Parathyroid adenoma (tissue), 2 donors: ENCODE data around the gene SPTBN1.

Experiments
- H2AFZ ChIP-seq: fragments of 300-600 bp; sonication (generic); one replicate; pipeline ENCODE4 v1.7.0; 2017; ENCODE audit warnings: antibody characterized with exemption, mild to moderate bottlenecking
- H3K27ac ChIP-seq: fragments of 300-600 bp; sonication (generic); one replicate; pipeline ENCODE4 v1.7.0; 2017
- H3K27me3 ChIP-seq: fragments of 300-600 bp; sonication (generic); one replicate; pipeline ENCODE4 v1.7.0; 2017; ENCODE audit warnings: low read length; ENCODE audit not compliant: control insufficient read depth, insufficient read depth
- H3K36me3 ChIP-seq: fragments of 300-600 bp; sonication (generic); one replicate; pipeline ENCODE4 v1.7.0; 2017; ENCODE audit warnings: low read length; ENCODE audit not compliant: control insufficient read depth, insufficient read depth
- H3K4me1 ChIP-seq: fragments of 300-600 bp; sonication (generic); one replicate; pipeline ENCODE4 v1.7.0; 2017; ENCODE audit warnings: control low read depth
- H3K4me2 ChIP-seq: fragments of 300-600 bp; sonication (generic); one replicate; pipeline ENCODE4 v1.7.0; 2017; ENCODE audit warnings: low read length
- H3K4me3 ChIP-seq: fragments of 300-600 bp; sonication (generic); one replicate; pipeline ENCODE4 v1.7.0; 2017; ENCODE audit warnings: low read depth, low read length
- H3K79me2 ChIP-seq: fragments of 300-600 bp; sonication (generic); one replicate; pipeline ENCODE4 v1.7.0; 2017; ENCODE audit warnings: control low read depth
- H3K9ac ChIP-seq: fragments of 300-600 bp; sonication (generic); one replicate; pipeline ENCODE4 v1.7.0; 2017; ENCODE audit warnings: mild to moderate bottlenecking
- H3K9me3 ChIP-seq: fragments of 300-600 bp; sonication (generic); one replicate; pipeline ENCODE4 v1.7.0; 2017; ENCODE audit warnings: low read length; ENCODE audit not compliant: control insufficient read depth
- CTCF ChIP-seq: fragments of 300-600 bp; sonication (generic); IDR thresholded peaks from one replicate; pipeline ENCODE4 v1.7.0; 2017; ENCODE audit warnings: antibody characterized with exemption, mild to moderate bottlenecking
- donor health status: primary hyperparathyroidism.

The SPTBN1 gene

GRCh38 chr2:54708584-54709335, 252.6 kb downstream of the SPTBN1 start:
- Histone ChIP-seq H3K4me3 (no peak overlapping the region), H3K36me3 (no peaks in the 10 kb centered on the region), H3K27ac (peak overlapping the region; percentile 76), H3K79me2 (no peaks in the 10 kb centered on the region), H3K27me3 (no peaks in the 10 kb centered on the region), H3K4me2 (no peak overlapping the region), H3K9ac (peak overlapping the region; percentile 6), H3K9me3 (no peaks in the 10 kb centered on the region), H3K4me1 (peaks cover 7% of the 10 kb centered on the region), H2AFZ (peak overlapping the region; percentile 99)
- TF ChIP-seq CTCF, result no peak

- TF ChIP-seq CTCF, result no peak
- Histone ChIP-seq H3K27ac (peak overlapping the region; percentile 76), H3K4me1 (peaks cover 7% of the 10 kb centered on the region)
Observed at GRCh38 chr2:54709336-54709809, 253.2 kb downstream of the SPTBN1 start.

GRCh38 chr2:54710216-54710615, 254.1 kb downstream of the SPTBN1 start:
- TF ChIP-seq CTCF, result no peak
- H3K27me3 ChIP-seq, result no peaks in the 10 kb centered on the region
- no peak overlapping the region for H3K4me3 ChIP-seq
- H3K27ac ChIP-seq, result no peak overlapping the region
- H3K4me2 ChIP-seq, result no peak overlapping the region
- H3K4me1 ChIP-seq, result peaks cover 7% of the 10 kb centered on the region
- H3K36me3 ChIP-seq, result no peaks in the 10 kb centered on the region
- no peak overlapping the region for H3K9ac ChIP-seq
- no peaks in the 10 kb centered on the region for H3K9me3 ChIP-seq
- no peaks in the 10 kb centered on the region for H3K79me2 ChIP-seq
- H2AFZ ChIP-seq, result peak overlapping the region; percentile 99

More at GRCh38 chr2:54709336-54709809, 253.2 kb downstream of the SPTBN1 start:
- Histone ChIP-seq H3K9me3 (no peaks in the 10 kb centered on the region), H3K79me2 (no peaks in the 10 kb centered on the region), H2AFZ (peak overlapping the region; percentile 99), H3K4me3 (no peak overlapping the region), H3K27me3 (no peaks in the 10 kb centered on the region), H3K9ac (peak overlapping the region; percentile 6), H3K36me3 (no peaks in the 10 kb centered on the region), H3K4me2 (no peak overlapping the region)

GRCh38 chr2:54712516-54712915, 256.4 kb downstream of the SPTBN1 start:
- Histone ChIP-seq H3K79me2 (no peaks in the 10 kb centered on the region), H3K27ac (no peak overlapping the region), H3K27me3 (no peaks in the 10 kb centered on the region), H3K36me3 (no peaks in the 10 kb centered on the region), H3K4me3 (no peak overlapping the region), H2AFZ (no peak overlapping the region), H3K4me2 (no peak overlapping the region), H3K4me1 (peaks cover 7% of the 10 kb centered on the region), H3K9ac (no peak overlapping the region), H3K9me3 (no peaks in the 10 kb centered on the region)
- TF ChIP-seq CTCF, result no peak

DNA sequence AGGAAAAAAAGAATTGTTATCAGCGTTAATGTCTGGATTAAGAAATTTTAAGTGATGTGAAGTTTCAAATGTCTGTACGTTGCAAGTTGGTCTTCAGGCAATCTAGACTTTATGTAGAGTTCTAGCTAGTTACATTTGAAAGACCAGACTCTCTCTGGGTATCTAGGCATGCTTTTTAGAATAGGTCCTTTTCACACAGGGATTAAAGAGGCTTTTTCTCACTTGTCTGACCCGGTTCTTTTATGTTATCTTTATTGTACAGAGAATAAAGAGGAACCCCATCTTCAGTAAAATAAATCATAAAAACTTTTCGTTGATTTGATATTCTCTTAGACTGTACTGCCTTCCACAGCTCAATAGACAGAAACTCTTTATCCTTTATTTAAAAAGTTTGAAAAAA, 258.9 kb downstream of the SPTBN1 start:
- H3K4me3 ChIP-seq, result no peak overlapping the region
- no peak overlapping the region for H3K27ac ChIP-seq
- H3K27me3 ChIP-seq, result no peaks in the 10 kb centered on the region
- H3K9ac ChIP-seq, result no peak overlapping the region
- H3K4me1 ChIP-seq, result peaks cover 4% of the 10 kb centered on the region
- no peak overlapping the region for H2AFZ ChIP-seq
- no peaks in the 10 kb centered on the region for H3K79me2 ChIP-seq
- H3K36me3 ChIP-seq, result no peaks in the 10 kb centered on the region
- no peaks in the 10 kb centered on the region for H3K9me3 ChIP-seq
- TF ChIP-seq CTCF, result no peak
- no peak overlapping the region for H3K4me2 ChIP-seq
